ENCODE results near the gene GATC.
"Not testable (repeated sequence)": the region's sequence is repeated elsewhere in the genome, so short reads cannot be mapped to it uniquely, and the experiment has no call there.

GATC gene

DNA sequence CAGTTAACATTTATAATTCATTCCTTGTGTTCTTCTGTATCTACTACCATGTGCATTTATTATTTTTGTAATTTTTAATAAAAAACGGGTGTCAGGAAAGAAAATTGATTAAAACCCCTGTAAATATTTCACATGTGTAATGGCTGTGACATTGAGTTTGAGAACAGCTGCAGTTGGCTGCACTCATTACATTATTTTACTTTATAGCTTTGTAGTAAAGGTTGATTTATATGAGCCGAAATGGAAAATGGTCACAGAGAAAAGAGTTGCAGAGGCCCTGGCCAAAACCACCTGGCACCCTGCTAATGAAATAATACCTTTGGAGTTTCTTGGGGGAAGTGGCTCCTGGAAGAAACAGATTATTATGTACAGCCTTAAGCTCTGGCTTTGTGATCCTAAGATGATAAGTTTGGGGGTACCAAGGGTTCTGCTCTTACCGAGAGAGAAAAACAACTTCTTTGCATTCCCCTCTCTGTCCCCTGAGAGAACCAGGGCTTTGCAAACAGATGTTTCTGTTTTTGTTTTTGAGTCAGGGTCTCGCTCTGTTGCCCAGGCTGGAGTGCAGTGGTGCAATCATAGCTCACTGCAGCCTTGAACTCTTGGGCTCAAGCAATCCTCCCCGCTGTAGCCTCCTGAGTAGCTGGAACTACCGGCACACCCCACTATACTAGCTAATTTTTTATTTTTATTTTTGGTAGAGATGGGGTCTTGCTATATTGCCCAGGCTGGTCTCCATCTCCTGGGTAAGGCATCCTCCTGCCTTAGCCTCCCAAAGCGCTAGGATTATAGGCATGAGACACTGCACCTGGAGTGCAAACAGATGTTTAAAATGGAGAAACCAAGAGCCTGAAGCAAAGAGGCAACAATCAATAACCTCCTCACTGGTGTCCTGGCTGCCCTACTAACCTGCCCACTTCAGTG lies 40.0 kb downstream of the GATC start:
- DNase-seq (ENCODE audit: low spot score), result no peak
- TF ChIP-seq, protein P1, sequence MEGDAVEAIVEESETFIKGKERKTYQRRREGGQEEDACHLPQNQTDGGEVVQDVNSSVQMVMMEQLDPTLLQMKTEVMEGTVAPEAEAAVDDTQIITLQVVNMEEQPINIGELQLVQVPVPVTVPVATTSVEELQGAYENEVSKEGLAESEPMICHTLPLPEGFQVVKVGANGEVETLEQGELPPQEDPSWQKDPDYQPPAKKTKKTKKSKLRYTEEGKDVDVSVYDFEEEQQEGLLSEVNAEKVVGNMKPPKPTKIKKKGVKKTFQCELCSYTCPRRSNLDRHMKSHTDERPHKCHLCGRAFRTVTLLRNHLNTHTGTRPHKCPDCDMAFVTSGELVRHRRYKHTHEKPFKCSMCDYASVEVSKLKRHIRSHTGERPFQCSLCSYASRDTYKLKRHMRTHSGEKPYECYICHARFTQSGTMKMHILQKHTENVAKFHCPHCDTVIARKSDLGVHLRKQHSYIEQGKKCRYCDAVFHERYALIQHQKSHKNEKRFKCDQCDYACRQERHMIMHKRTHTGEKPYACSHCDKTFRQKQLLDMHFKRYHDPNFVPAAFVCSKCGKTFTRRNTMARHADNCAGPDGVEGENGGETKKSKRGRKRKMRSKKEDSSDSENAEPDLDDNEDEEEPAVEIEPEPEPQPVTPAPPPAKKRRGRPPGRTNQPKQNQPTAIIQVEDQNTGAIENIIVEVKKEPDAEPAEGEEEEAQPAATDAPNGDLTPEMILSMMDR (IDR thresholded peaks at IDR 0.05; ENCODE audit: extremely low read depth, missing control alignments), result no peak

DNA sequence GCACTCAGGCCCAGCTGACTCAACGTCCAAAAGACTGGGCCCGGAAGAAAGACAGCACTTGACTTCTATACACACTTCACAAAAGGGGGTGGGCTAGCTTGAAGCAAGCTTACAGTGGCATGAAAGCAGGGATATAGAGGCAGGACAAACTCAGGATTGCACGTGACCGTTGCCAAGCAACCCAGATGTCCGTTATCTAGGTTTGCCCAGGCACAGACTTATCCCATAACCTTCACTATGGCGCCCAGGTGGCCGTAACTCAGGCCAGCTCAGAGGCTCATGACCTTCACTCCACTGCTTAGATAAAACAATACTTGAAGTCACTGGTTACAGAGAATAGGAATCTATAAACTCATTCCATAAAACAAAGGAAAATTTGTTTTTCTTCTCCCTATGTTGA lies 41.3 kb downstream of the GATC start:
- not testable (repeated sequence) for DNase-seq (ENCODE audit: low spot score)

DNA sequence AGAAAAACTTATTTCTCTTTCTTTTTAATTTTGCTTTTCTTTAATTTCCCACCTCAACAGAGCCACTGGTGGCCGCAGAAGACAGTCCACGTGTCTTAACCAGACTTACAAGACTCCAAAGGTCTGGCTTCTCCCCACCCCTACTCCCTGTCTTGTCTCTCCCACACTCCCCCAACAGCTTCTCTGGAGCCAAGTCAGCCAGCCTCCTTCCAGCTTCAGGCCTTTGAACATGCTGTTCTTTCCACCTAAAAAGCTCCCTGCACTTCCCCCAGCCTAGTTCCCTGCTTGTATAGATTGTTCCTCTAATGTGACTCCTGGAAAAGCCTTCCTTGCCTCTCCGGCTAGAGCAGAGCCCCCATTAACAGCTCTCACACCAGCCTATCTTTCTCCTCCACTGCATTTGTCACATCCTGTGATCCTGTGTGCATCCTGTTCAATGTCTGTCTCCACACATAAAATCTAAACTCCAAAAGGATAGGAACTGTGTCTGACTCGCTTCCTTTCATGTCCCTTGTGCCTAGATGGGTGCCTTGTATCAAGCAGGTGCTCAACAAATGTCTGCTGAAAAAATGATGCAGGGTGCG lies 41.9 kb downstream of the GATC start:
- no peak for DNase-seq (ENCODE audit: low spot score)
- TF ChIP-seq, protein P1 (IDR thresholded peaks at IDR 0.05; ENCODE audit: extremely low read depth, missing control alignments), result no peak

DNA sequence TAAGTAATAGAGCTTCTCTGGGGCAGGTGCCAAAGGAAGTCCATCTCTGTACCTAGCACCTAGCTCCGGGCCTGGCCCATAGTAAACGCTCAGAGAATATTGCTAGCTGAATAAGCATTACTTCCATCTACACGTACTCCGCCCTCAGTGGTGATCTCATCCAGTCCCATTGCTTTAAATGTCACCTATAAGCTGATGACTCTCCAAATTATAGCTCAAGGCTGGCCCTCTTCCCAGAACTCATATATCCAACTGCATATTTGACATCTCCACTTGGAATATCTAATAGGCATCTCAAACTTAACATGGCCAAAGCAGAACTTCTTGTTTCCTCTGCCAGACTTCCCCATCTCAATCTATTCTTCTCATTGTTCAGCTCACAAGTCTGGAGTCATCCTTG lies 42.8 kb downstream of the GATC start:
- DNase-seq (ENCODE audit: low spot score), result no peak

DNA sequence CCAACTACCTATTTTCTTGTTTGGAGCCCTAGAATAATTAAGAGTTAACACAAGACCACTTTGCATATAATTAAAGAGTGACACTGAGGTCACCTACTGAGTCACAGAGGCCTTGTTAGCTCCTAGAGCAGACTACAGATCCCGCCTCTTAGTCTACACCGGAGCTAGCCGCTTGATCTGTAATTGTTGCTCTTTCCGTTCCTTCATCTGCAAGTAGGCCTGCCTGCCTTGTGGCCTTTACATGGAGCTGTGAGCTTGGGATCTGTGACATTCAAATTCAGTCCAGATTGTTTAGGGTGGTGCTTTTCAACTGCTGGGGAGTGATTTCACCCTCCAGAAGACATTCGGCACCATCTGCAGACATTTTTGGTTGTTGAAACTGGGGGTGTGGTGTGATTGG lies 44.1 kb downstream of the GATC start:
- DNase-seq (ENCODE audit: low spot score), result no peak
- TF ChIP-seq, protein P1 (IDR thresholded peaks at IDR 0.05; ENCODE audit: extremely low read depth, missing control alignments), result no peak

More for the DNA sequence above, 42.8 kb downstream of the GATC start:
- TF ChIP-seq, protein P1 (IDR thresholded peaks at IDR 0.05; ENCODE audit: extremely low read depth, missing control alignments), result no peak

DNA sequence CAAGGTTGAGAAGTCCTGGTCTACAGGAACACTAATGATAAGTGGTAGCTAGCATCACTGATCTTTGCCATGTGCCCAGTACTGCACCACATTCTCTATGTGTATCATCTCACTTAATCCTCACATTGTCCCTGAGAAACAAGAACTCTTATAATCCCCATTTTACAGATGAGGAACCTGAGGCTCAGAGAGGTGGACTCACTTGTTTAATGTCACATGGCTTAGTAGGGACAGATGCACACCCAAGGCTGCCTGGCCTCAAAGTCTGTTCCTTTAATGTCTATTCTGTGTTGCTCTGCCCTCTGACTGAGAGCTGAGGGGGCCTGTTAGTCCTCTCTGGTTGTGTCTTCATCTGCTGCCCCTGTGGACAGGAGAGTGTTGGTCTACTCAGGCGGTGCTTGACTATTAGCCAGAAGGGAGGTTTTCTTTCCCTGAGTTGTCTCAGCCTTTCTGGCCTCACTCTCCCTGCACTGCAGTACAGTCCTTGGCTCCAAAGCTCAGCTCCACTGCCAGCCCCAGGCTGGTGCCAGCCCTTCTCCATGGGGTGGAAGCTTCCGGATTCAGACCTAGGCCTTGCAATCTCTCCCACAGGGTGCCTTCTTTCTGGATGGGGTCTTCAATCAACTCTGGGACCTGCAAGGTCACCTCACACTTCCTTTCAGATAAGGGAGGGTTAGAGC lies 44.7 kb downstream of the GATC start:
- TF ChIP-seq, protein P1 (IDR thresholded peaks at IDR 0.05; ENCODE audit: extremely low read depth, missing control alignments), result no peak
- no peak for DNase-seq (ENCODE audit: low spot score)

DNA sequence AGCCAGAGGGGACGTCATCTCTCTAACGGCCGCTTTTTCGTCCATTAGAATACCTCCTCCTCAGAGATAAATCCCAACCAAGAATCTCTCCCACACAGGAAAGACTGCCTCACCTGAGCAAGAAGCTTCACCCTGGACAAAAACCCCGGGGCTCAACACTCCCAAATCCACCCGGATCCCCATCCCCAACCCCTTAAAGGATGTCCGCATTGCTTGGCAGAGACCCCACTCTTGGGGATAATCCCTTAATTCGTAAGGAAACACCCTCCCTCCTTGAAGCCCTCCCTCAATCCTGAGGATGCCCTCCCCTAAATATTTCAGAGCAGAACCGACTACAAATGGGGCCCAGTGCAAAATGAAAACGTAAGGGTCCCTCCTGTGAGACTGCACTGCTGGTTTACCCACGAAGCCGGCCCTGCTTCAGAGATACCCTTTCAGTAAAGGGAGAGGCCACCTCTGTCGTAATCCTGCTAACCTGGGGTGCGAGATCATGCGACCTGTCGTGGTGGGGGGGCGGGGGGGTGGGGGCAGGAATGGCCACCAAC lies 49.0 kb downstream of the GATC start:
- no peak for DNase-seq (ENCODE audit: low spot score)
- TF ChIP-seq, protein P1 (IDR thresholded peaks at IDR 0.05; ENCODE audit: extremely low read depth, missing control alignments), result no peak

Data from GM20000 (cell line).